Right renal cortex interstitium (tissue), 3 donors: ENCODE measurements around the gene ZC2HC1B. TPM values are rescaled to one million over a fixed set of nuclear protein-coding genes. Genes with fewer than 3 reads are reported as not detected.

Experiments used
- DNase-seq, 3 donors: peaks; one replicate each; pipeline ENCODE4 v3.0.0-alpha.2; 2013; ENCODE audit warnings: low read depth in 3 of 3, low spot score in 2 of 3
- polyA plus RNA-seq, 3 donors: library from polyadenylated mRNA; unstranded; fragments of 120-200 nt; gene quantifications; one replicate each; pipeline ENCODE4 v1.2.1, GENCODE V29; 2013; ENCODE audit not compliant: insufficient read length in 3 of 3

Gene ZC2HC1B
- polyA plus RNA-seq, 3 donors: not detected

DNA sequence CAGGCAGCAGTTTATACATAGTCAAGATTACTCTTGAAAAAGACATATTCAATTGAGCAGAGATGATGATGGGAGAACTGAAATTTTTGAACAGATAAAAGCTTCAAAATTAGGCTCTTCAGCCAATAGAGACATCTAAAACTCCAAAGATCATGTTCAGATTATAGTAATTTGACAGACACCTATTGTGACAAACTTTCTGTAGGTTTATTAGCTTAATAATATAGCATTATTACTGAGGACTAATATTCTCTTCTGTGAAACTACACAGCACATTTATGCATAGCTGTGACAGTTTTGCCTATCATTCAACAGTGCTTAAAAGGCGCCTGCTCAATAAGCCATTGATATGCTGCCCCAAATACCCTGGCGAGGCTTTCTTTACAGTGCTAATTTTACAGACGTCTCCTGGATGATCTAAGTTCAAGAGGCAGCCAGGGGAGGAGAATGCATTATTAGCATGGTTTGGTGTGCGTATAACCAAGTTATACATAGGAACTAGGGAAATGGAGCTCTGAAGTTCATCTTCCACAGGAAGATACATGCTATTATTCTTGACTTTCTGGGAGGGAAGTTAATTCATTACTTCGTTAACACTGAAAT, 122.3 kb downstream of the ZC2HC1B start:
- DNase-seq: no peak

Other genes starting within 250 kb of the ZC2HC1B start
- 10 to 100 TPM; 31.8 to 39.0 (median 34.3) TPM for gene PHACTR2, start 186.5 kb upstream of the ZC2HC1B start, polyA plus RNA-seq
- gene LTV1, start 21.1 kb upstream of the ZC2HC1B start, polyA plus RNA-seq: 10 to 100 TPM; 40.7 to 48.5 (median 47.5) TPM
- 10 to 100 TPM; 67.2 to 73.1 (median 68.5) TPM for gene PLAGL1, start 143.8 kb downstream of the ZC2HC1B start, polyA plus RNA-seq
- gene SF3B5, start 231.1 kb downstream of the ZC2HC1B start, polyA plus RNA-seq: 100 to 1,000 TPM; 129 to 138 (median 132) TPM